ENCODE measurements around the gene SLC26A11. TPM values are rescaled to one million over a fixed set of nuclear protein-coding genes. Genes with fewer than 3 reads are reported as not detected.
A peak's percentile ranks its signal among the peaks of the same experiment; 100 is the strongest.
"Not testable (repeated sequence)": the region's sequence is repeated elsewhere in the genome, so short reads cannot be mapped to it uniquely, and the experiment has no call there.

Gene SLC26A11
- total RNA-seq, 1 donor from 2014 or later: 23.6 TPM

- Mint-ChIP-seq H3K27ac (no peak overlapping the region), H3K36me3 (no peaks in the 10 kb centered on the region), H3K4me1 (ENCODE audit: unreplicated experiment) (no peaks in the 10 kb centered on the region), H3K27me3 (no peaks in the 10 kb centered on the region), H3K4me3 (no peak overlapping the region), H3K9me3 (no peaks in the 10 kb centered on the region)
- no peak for TF ChIP-seq CTCF (conservative IDR thresholded peaks at IDR 0.05)
- DNase-seq (ENCODE audit: extremely low spot score, unreplicated experiment): no peak
Measured at GRCh38 chr17:80256034-80256350, 35.8 kb downstream of the SLC26A11 start.

DNA sequence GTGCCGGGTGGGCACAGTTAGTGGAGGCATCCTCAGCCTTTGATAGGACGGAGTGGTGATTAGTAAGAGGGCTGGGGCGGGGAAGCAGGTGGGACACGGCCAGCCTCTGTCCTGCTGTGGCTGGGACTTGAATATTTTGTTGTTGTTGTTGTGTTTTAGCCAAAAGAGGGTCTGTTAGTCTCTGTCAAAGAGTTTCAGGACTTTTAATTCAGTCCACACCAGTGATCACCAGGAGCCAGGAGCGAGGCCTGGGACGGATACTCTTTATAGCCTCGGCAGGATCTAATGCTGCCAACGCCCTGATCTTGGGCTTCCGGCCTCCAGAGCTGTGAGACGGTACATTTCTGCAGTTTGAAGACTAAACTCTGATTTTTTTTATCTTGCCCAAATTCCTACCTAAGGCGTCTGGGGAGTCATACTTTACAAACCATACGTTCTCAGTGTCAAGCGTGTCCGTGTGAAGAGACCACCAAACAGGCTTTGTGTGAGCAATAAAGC is 37.5 kb downstream of the SLC26A11 start:
- Mint-ChIP-seq H3K36me3 (no peaks in the 10 kb centered on the region), H3K9me3 (no peaks in the 10 kb centered on the region), H3K4me1 (ENCODE audit: unreplicated experiment) (peaks cover 11% of the 10 kb centered on the region), H3K27me3 (no peaks in the 10 kb centered on the region), H3K27ac (peak overlapping the region; percentile 93), H3K4me3 (peak overlapping the region; percentile 92)
- DNase-seq (ENCODE audit: extremely low spot score, unreplicated experiment): no peak
- TF ChIP-seq CTCF (conservative IDR thresholded peaks at IDR 0.05): no peak

DNA sequence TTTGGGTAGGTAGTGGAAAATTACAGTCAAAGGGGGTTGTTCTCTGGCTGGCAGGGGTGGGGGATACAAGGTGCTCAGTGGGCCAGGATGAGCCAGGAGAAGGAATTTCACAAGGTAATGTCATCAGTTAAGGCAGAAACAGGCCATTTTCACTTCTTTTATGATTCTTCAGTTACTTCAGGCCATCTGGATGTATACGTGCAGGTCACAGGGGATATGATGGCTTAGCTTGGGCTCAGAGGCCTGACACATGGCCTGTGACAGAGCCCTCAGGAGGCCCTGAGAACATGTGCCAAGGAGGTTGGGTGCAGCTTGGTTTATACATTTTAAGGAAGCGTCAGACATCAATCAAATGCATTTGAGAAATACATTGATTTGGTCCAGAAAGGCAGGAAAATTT is 38.1 kb downstream of the SLC26A11 start:
- H3K9me3 Mint-ChIP-seq; H3K36me3 Mint-ChIP-seq; H3K27me3 Mint-ChIP-seq; DNase-seq (ENCODE audit: extremely low spot score, unreplicated experiment): not testable (repeated sequence)
- Mint-ChIP-seq H3K4me3 (peak overlapping the region; percentile 92), H3K27ac (peak overlapping the region; percentile 93), H3K4me1 (ENCODE audit: unreplicated experiment) (peaks cover 11% of the 10 kb centered on the region)

GRCh38 chr17:80259457-80260068 is 39.3 kb downstream of the SLC26A11 start:
- Mint-ChIP-seq H3K36me3 (no peaks in the 10 kb centered on the region), H3K27ac (peak overlapping the region; percentile 93), H3K9me3 (no peaks in the 10 kb centered on the region), H3K4me3 (peak overlapping the region; percentile 92), H3K4me1 (ENCODE audit: unreplicated experiment) (peaks cover 11% of the 10 kb centered on the region), H3K27me3 (no peaks in the 10 kb centered on the region)
- DNase-seq (ENCODE audit: extremely low spot score, unreplicated experiment): no peak
- no peak for TF ChIP-seq CTCF (conservative IDR thresholded peaks at IDR 0.05)

DNA sequence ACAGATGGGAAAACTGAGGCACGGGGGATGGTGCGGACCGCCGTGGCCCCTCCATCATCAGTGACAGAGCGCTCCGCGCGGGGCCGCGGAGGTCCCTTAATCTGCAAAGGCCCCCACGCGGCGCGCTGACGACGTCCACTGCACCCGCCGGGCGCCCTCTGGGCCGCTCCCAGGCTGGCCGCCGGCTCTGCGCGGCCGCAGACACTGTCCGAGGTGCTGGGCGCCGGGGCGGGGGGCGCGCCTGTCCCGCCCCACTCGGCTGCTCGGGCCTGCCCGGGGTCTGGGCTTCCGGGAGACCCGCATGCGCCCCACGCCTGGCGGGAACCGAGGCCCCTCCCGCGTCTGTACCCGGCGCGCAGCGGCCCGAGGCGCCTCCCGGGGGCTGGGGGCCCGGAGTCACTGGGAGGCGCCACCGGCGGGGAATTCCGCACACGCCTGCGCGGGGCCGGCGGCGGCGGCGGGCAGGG is 39.9 kb downstream of the SLC26A11 start:
- Mint-ChIP-seq H3K27ac (peak overlapping the region; percentile 93), H3K4me1 (ENCODE audit: unreplicated experiment) (peaks cover 11% of the 10 kb centered on the region), H3K27me3 (no peaks in the 10 kb centered on the region), H3K9me3 (no peaks in the 10 kb centered on the region), H3K36me3 (no peaks in the 10 kb centered on the region), H3K4me3 (peak overlapping the region; percentile 92)
- no peak for TF ChIP-seq CTCF (conservative IDR thresholded peaks at IDR 0.05)
- no peak for DNase-seq (ENCODE audit: extremely low spot score, unreplicated experiment)

- H3K36me3 Mint-ChIP-seq: peaks cover 3% of the 10 kb centered on the region
- no peaks in the 10 kb centered on the region for H3K9me3 Mint-ChIP-seq
- H3K27me3 Mint-ChIP-seq: no peaks in the 10 kb centered on the region
- peak within 1 kb of the TSS; percentile 94 for H3K27ac Mint-ChIP-seq
- H3K4me1 Mint-ChIP-seq (ENCODE audit: unreplicated experiment): peaks cover 11% of the 10 kb centered on the region
- no peak for DNase-seq (ENCODE audit: extremely low spot score, unreplicated experiment)
- no peak for TF ChIP-seq CTCF (conservative IDR thresholded peaks at IDR 0.05)
- peak within 1 kb of the TSS; percentile 95 for H3K4me3 Mint-ChIP-seq
Measured at GRCh38 chr17:80260791-80261158, 40.5 kb downstream of the SLC26A11 start, which contains the start of gene RNF213. TSS of gene RNF213 (plus strand) at chr17:80260852. CDS start at chr17:80263682, 2,830 bp downstream.

Data from type B pancreatic cell (in vitro differentiated cells).